ENCODE data around the gene TFR2.

DNA sequence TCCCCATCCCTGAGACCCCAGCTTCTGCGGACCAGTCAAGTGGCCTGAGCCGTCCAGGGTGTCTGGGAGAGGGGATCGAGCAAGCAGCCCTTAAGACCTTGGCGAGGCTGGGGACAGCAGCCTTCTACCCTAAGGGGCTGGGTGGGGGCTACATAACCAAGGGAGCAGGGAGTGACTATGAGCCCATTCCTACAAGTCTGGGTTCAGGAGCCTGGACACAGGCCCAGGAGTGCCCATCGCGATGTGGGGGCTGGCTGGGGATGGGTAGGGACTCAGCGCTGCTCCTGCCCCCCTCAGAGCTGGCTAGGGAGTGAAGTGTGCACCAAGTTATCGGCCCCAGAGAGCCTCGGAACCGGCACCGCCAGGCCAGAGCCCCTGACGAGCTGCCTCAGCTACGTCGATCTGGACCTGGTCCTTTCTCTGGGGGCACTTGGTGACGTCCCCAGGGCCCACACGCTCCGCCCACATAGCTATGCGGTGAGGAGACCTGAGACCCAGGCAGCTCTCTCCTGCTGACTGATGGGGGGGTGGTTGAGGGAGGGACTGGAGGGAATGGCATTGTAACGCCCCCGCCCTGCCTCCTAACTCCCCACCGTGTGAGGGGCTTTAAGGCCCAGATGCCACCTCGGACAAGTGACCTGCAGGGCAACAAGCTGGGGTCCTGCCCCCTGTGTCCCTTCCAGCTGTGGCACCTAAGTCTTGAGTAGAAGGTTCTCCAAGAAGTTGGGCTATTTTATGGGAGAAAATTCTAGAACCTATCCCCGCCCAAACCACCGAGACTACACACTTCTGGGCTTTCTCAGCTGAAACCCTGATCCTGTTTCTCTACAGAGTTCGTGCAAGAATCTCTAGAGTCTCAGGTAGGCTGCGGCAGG is 70.2 kb downstream of the TFR2 start:
- TF ChIP-seq, protein P1, sequence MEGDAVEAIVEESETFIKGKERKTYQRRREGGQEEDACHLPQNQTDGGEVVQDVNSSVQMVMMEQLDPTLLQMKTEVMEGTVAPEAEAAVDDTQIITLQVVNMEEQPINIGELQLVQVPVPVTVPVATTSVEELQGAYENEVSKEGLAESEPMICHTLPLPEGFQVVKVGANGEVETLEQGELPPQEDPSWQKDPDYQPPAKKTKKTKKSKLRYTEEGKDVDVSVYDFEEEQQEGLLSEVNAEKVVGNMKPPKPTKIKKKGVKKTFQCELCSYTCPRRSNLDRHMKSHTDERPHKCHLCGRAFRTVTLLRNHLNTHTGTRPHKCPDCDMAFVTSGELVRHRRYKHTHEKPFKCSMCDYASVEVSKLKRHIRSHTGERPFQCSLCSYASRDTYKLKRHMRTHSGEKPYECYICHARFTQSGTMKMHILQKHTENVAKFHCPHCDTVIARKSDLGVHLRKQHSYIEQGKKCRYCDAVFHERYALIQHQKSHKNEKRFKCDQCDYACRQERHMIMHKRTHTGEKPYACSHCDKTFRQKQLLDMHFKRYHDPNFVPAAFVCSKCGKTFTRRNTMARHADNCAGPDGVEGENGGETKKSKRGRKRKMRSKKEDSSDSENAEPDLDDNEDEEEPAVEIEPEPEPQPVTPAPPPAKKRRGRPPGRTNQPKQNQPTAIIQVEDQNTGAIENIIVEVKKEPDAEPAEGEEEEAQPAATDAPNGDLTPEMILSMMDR (IDR thresholded peaks at IDR 0.05), result no peak
- no peak for TF ChIP-seq POLR2A (IDR thresholded peaks at IDR 0.05)
